ENCODE results near the gene GMPR.

DNA sequence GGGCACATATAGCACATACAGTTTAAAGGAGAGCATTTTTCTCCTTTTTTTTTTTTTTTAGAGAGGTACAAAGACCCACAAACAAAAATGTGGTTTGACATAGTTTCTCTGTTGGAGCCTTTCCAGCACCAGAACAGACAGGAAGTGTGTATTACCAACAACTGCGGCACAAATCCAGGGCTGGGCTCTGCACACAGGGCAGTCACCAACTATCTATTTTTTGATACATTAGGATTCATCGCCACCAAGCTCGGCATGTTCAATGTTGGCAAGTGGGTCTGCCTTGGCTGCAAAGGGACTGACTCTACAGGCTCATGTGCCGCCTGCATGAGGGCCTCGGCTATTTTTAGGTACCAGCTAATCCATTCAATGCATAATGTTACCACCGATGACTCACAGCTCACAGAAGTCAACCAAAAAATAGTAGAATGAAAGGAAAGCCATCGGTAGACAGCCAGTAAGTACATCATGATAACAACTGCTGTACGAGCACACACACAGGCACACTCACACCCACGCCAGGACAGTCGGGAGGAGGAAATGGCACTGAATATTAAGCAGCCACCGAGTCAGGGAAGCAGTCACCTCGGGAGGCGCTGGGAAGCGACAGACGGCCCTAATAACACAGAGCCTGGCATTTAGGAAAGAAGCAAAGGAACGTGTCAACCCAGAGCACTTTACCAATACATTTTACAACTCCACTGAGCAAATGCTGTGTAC lies 81.6 kb downstream of the GMPR start:
- TF ChIP-seq, protein P1, sequence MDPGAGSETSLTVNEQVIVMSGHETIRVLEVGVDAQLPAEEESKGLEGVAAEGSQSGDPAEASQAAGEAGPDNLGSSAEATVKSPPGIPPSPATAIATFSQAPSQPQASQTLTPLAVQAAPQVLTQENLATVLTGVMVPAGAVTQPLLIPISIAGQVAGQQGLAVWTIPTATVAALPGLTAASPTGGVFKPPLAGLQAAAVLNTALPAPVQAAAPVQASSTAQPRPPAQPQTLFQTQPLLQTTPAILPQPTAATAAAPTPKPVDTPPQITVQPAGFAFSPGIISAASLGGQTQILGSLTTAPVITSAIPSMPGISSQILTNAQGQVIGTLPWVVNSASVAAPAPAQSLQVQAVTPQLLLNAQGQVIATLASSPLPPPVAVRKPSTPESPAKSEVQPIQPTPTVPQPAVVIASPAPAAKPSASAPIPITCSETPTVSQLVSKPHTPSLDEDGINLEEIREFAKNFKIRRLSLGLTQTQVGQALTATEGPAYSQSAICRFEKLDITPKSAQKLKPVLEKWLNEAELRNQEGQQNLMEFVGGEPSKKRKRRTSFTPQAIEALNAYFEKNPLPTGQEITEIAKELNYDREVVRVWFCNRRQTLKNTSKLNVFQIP (CRISPR knock-in tag; IDR thresholded peaks at IDR 0.05; ENCODE audit: borderline replicate concordance, low read depth) = no peak
- no peak for TF ChIP-seq TOX (CRISPR knock-in tag; IDR thresholded peaks at IDR 0.05; ENCODE audit: borderline replicate concordance)
- TF ChIP-seq, protein P2, sequence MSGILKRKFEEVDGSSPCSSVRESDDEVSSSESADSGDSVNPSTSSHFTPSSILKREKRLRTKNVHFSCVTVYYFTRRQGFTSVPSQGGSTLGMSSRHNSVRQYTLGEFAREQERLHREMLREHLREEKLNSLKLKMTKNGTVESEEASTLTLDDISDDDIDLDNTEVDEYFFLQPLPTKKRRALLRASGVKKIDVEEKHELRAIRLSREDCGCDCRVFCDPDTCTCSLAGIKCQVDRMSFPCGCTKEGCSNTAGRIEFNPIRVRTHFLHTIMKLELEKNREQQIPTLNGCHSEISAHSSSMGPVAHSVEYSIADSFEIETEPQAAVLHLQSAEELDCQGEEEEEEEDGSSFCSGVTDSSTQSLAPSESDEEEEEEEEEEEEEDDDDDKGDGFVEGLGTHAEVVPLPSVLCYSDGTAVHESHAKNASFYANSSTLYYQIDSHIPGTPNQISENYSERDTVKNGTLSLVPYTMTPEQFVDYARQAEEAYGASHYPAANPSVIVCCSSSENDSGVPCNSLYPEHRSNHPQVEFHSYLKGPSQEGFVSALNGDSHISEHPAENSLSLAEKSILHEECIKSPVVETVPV (CRISPR knock-in tag; IDR thresholded peaks at IDR 0.05) = no peak
- TF ChIP-seq, protein P3, sequence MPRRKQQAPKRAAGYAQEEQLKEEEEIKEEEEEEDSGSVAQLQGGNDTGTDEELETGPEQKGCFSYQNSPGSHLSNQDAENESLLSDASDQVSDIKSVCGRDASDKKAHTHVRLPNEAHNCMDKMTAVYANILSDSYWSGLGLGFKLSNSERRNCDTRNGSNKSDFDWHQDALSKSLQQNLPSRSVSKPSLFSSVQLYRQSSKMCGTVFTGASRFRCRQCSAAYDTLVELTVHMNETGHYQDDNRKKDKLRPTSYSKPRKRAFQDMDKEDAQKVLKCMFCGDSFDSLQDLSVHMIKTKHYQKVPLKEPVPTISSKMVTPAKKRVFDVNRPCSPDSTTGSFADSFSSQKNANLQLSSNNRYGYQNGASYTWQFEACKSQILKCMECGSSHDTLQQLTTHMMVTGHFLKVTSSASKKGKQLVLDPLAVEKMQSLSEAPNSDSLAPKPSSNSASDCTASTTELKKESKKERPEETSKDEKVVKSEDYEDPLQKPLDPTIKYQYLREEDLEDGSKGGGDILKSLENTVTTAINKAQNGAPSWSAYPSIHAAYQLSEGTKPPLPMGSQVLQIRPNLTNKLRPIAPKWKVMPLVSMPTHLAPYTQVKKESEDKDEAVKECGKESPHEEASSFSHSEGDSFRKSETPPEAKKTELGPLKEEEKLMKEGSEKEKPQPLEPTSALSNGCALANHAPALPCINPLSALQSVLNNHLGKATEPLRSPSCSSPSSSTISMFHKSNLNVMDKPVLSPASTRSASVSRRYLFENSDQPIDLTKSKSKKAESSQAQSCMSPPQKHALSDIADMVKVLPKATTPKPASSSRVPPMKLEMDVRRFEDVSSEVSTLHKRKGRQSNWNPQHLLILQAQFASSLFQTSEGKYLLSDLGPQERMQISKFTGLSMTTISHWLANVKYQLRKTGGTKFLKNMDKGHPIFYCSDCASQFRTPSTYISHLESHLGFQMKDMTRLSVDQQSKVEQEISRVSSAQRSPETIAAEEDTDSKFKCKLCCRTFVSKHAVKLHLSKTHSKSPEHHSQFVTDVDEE (CRISPR knock-in tag; IDR thresholded peaks at IDR 0.05) = no peak
- TF ChIP-seq, protein P4, sequence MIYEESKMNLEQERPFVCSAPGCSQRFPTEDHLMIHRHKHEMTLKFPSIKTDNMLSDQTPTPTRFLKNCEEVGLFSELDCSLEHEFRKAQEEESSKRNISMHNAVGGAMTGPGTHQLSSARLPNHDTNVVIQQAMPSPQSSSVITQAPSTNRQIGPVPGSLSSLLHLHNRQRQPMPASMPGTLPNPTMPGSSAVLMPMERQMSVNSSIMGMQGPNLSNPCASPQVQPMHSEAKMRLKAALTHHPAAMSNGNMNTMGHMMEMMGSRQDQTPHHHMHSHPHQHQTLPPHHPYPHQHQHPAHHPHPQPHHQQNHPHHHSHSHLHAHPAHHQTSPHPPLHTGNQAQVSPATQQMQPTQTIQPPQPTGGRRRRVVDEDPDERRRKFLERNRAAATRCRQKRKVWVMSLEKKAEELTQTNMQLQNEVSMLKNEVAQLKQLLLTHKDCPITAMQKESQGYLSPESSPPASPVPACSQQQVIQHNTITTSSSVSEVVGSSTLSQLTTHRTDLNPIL (CRISPR knock-in tag; IDR thresholded peaks at IDR 0.05; ENCODE audit: low read depth) = no peak
- TF ChIP-seq, protein P5, sequence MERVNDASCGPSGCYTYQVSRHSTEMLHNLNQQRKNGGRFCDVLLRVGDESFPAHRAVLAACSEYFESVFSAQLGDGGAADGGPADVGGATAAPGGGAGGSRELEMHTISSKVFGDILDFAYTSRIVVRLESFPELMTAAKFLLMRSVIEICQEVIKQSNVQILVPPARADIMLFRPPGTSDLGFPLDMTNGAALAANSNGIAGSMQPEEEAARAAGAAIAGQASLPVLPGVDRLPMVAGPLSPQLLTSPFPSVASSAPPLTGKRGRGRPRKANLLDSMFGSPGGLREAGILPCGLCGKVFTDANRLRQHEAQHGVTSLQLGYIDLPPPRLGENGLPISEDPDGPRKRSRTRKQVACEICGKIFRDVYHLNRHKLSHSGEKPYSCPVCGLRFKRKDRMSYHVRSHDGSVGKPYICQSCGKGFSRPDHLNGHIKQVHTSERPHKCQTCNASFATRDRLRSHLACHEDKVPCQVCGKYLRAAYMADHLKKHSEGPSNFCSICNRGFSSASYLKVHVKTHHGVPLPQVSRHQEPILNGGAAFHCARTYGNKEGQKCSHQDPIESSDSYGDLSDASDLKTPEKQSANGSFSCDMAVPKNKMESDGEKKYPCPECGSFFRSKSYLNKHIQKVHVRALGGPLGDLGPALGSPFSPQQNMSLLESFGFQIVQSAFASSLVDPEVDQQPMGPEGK (CRISPR knock-in tag; IDR thresholded peaks at IDR 0.05; ENCODE audit: borderline replicate concordance) = no peak
